Measurements from ENCODE around the gene SERPINH1. TPM values are rescaled to one million over a fixed set of nuclear protein-coding genes. Genes with fewer than 3 reads are reported as not detected.

SERPINH1 gene
- total RNA-seq, 1 experiment from 2014 or later = 51.3 TPM

DNA sequence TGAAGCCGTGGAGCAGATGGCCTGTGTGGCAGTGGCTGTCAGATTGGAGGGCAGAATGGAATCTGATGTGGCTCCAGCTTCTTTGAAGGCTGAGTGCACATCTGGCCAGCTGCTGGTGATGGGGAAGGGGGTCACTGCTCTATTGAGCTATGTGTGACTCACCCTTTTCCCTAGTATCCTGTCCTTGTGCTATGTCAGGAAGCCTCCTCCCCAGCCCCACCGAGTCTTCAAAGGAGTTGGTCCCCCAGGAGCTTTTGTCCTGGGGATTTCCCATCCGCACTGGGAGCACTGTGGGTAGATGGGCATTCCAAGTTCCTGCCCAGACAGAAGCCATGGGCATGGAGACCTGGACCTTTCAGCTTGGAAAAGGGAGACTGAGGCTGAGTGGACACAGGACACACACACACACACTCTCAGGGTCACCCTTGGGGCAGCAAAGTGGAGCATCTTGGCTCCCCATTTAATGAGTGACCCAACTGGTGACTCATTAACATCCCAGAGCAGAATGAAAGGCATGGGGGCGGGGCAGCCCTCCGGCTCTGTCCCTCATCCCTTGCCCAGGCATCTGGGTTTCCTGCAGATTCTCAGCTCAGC lies 3.3 kb downstream of the SERPINH1 start:
- in situ Hi-C loops (cut with HindIII; ENCODE audit: low pct_unique_long_range_greater_than_20kb, low sequenced_read_pairs) = no loop called here
- DNase-seq (ENCODE audit: low read depth) = peak; percentile 48

DNA sequence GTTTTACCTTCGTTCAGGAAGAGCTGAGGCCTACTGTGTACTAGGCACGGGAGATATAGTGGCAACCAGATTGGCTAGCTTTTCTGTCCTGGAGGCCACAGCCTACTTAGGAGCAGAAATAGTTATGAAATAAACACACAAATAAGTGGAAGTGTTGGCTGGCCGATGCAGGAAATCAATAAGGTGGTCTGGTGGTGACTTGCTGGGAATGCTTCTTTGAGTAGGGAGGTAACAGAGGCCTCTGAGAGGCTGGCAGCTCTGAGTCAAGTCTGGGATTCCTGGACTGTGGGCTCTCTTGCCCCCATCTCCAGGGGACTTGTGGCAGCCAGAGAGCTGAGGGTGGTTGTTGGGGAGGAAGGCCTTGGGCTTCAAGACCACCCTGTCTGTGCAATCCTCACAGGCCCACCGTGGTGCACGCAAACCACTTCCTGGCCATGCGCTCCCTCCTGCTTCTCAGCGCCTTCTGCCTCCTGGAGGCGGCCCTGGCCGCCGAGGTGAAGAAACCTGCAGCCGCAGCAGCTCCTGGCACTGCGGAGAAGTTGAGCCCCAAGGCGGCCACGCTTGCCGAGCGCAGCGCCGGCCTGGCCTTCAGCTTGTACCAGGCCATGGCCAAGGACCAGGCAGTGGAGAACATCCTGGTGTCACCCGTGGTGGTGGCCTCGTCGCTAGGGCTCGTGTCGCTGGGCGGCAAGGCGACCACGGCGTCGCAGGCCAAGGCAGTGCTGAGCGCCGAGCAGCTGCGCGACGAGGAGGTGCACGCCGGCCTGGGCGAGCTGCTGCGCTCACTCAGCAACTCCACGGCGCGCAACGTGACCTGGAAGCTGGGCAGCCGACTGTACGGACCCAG lies 4.1 kb downstream of the SERPINH1 start:
- in situ Hi-C loops (cut with HindIII; ENCODE audit: low pct_unique_long_range_greater_than_20kb, low sequenced_read_pairs) = no loop called here
- no peak for DNase-seq (ENCODE audit: low read depth)

DNA sequence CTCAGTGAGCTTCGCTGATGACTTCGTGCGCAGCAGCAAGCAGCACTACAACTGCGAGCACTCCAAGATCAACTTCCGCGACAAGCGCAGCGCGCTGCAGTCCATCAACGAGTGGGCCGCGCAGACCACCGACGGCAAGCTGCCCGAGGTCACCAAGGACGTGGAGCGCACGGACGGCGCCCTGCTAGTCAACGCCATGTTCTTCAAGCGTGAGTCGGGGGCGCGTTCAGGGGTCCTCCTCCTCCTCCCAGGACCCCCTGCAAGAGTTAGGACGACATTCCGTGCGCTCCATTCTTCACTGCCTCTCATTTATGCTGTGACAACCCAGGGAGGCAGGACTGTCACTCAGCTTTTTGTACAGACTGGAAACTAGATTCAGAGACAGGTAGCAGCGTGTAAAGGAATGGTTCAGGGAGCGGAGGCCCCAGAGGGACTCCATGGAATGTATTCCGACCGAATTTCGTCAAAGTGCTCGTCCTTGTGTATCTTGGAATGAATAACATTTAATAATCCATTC lies 4.8 kb downstream of the SERPINH1 start:
- in situ Hi-C loops (cut with HindIII; ENCODE audit: low pct_unique_long_range_greater_than_20kb, low sequenced_read_pairs) = no loop called here
- no peak for DNase-seq (ENCODE audit: low read depth)

DNA sequence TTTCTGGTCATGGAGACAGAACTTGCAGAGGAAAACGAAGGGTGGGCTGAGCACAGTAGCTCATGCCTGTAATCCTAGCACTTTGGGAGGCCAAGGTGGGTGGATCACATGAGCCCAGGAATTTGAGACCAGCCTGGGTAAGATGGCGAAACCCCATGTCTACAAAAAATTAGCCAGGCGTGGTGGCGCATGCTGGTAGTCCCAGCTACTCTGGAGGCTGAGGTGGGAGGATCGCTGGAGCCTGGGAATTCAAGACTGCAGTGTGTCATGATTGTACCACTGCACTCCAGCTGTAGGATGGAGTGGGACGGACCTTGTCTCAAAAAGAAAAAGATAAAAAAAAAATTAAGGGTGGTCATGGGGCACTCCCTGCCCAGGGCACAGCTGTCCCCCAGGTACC lies 5.9 kb downstream of the SERPINH1 start:
- no peak for DNase-seq (ENCODE audit: low read depth)
- in situ Hi-C loops (cut with HindIII; ENCODE audit: low pct_unique_long_range_greater_than_20kb, low sequenced_read_pairs) = no loop called here

DNA sequence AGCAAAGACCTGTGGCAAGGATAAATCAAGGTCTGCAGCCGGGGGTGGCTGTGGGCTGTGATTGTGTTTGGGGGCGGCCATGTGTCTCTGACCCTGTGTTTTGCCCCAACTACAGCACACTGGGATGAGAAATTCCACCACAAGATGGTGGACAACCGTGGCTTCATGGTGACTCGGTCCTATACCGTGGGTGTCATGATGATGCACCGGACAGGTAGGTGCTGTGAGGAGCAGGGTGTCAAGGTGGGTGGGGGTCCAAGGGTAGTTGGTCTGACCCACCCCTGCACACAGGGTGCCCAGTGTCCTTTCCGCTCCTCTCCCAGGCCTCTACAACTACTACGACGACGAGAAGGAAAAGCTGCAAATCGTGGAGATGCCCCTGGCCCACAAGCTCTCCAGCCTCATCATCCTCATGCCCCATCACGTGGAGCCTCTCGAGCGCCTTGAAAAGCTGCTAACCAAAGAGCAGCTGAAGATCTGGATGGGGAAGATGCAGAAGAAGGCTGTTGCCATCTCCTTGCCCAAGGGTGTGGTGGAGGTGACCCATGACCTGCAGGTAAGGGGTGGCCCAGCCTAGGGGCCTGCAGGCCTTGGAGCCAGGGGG lies 6.7 kb downstream of the SERPINH1 start:
- DNase-seq (ENCODE audit: low read depth) = no peak
- in situ Hi-C loops (cut with HindIII; ENCODE audit: low pct_unique_long_range_greater_than_20kb, low sequenced_read_pairs) = no loop called here

GRCh38 chr11:75570559-75571139 lies 8.6 kb downstream of the SERPINH1 start:
- DNase-seq (ENCODE audit: low read depth) = no peak
- in situ Hi-C loops (cut with HindIII; ENCODE audit: low pct_unique_long_range_greater_than_20kb, low sequenced_read_pairs) = no loop called here

DNA sequence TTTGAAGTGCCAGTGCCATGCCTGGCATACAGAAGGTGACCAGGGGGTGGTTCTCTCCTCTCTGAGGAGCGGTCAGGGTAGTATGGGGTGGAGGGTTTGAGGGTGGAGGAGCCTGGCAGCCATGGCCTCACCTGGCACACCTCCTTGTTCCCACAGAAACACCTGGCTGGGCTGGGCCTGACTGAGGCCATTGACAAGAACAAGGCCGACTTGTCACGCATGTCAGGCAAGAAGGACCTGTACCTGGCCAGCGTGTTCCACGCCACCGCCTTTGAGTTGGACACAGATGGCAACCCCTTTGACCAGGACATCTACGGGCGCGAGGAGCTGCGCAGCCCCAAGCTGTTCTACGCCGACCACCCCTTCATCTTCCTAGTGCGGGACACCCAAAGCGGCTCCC lies 9.6 kb downstream of the SERPINH1 start:
- DNase-seq (ENCODE audit: low read depth) = no peak
- in situ Hi-C loops (cut with HindIII; ENCODE audit: low pct_unique_long_range_greater_than_20kb, low sequenced_read_pairs) = no loop called here

DNA sequence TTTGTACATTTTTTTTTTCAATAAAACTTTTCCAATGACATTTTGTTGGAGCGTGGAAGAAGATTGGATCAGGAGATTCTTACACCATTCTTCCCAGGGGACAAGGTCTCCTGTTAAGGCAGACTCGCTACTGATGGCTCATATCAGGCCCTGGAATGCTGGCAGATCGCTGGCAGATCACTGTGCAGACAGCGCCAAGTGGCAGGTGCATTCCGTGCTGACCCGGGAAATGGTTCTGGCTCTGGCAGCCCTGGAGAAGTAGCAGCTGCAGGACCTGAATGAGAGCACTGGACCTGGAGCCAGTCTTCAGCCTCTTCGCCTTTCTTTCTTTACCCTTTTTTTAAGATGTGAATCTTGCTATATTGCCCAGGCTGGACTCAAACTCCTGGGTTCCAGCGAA lies 10.7 kb downstream of the SERPINH1 start:
- no peak for DNase-seq (ENCODE audit: low read depth)
- in situ Hi-C loops (cut with HindIII; ENCODE audit: low pct_unique_long_range_greater_than_20kb, low sequenced_read_pairs) = no loop called here

GRCh38 chr11:75574698-75575602 lies 12.9 kb downstream of the SERPINH1 start:
- DNase-seq (ENCODE audit: low read depth) = no peak
- in situ Hi-C loops (cut with HindIII; ENCODE audit: low pct_unique_long_range_greater_than_20kb, low sequenced_read_pairs) = no loop called here

GRCh38 chr11:75576017-75576416 lies 14.0 kb downstream of the SERPINH1 start:
- in situ Hi-C loops (cut with HindIII; ENCODE audit: low pct_unique_long_range_greater_than_20kb, low sequenced_read_pairs) = no loop called here
- DNase-seq (ENCODE audit: low read depth) = no peak

GRCh38 chr11:75576499-75576918 lies 14.5 kb downstream of the SERPINH1 start:
- DNase-seq (ENCODE audit: low read depth) = peak; percentile 70
- in situ Hi-C loops (cut with HindIII; ENCODE audit: low pct_unique_long_range_greater_than_20kb, low sequenced_read_pairs) = no loop called here

GRCh38 chr11:75577207-75577606 lies 15.2 kb downstream of the SERPINH1 start:
- DNase-seq (ENCODE audit: low read depth) = peak; percentile 18
- in situ Hi-C loops (cut with HindIII; ENCODE audit: low pct_unique_long_range_greater_than_20kb, low sequenced_read_pairs) = no loop called here

DNA sequence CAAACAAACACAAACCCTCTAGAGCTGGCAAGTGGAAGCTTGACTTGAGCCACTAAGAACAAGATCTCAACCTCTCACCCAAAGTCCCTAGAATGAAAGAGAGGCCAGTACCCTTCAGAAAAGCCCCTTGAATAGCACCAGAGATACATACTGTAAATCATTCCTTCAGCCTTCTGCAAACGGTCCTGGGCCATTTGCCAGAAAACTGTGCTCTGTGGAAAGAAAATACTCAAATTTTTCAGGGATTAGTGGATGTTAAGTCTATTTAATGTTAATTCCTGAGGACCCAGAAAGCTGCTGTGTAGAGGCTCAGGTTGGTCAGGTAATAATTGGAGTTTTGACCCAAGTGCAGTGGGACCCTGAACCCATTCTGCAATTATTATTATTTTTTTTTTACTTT lies 16.9 kb downstream of the SERPINH1 start:
- no peak for DNase-seq (ENCODE audit: low read depth)
- in situ Hi-C loops (cut with HindIII; ENCODE audit: low pct_unique_long_range_greater_than_20kb, low sequenced_read_pairs) = no loop called here

DNA sequence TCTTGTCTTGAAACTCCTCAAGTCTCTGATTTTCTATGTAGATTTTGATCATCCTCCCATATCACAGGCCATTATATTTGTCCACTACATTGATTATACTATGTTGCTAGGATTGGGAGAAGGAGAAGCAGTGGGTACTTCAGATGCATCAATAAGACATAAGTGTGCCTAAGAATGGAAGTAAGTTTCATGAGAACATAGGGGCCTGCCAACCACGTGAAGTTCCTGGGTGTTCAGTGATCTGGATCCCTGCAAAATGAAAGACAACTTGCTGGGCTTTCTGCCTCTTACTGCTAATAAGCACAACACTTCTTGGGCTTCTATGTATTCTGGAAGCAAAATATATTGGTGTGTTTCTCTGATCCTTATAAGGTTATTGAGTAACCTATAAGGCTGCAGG lies 17.8 kb downstream of the SERPINH1 start:
- in situ Hi-C loops (cut with HindIII; ENCODE audit: low pct_unique_long_range_greater_than_20kb, low sequenced_read_pairs) = no loop called here
- DNase-seq (ENCODE audit: low read depth) = no peak

GRCh38 chr11:75582506-75582894 lies 20.4 kb downstream of the SERPINH1 start:
- in situ Hi-C loops (cut with HindIII; ENCODE audit: low pct_unique_long_range_greater_than_20kb, low sequenced_read_pairs) = no loop called here
- DNase-seq (ENCODE audit: low read depth) = no peak

- in situ Hi-C loops (cut with HindIII; ENCODE audit: low pct_unique_long_range_greater_than_20kb, low sequenced_read_pairs) = no loop called here
- no peak for DNase-seq (ENCODE audit: low read depth)
Observed at GRCh38 chr11:75582895-75583717, 21.1 kb downstream of the SERPINH1 start.
